Hepatocyte (in vitro differentiated cells): ENCODE results near the gene FRAS1. TPM values are rescaled to one million over a fixed set of nuclear protein-coding genes. Genes with fewer than 3 reads are reported as not detected.
"Not testable (repeated sequence)": the region's sequence is repeated elsewhere in the genome, so short reads cannot be mapped to it uniquely, and the experiment has no call there.

Experiments
- DNase-seq: peaks from one replicate; pipeline ENCODE4 v3.0.0-alpha.2; 2016; ENCODE audit warnings: low spot score
- H2AFZ ChIP-seq: fragments of 200-600 bp; sonication (generic); 2 replicates; pipeline ENCODE4 v1.6.0; 2016; ENCODE audit warnings: antibody characterized with exemption, mild to moderate bottlenecking
- H3K27ac ChIP-seq: fragments of 200-600 bp; sonication (generic); 2 replicates; pipeline ENCODE4 v1.5.1; 2016; ENCODE audit warnings: mild to moderate bottlenecking
- H3K27me3 ChIP-seq: fragments of 200-600 bp; sonication (generic); 2 replicates; pipeline ENCODE4 v1.6.1; 2016
- H3K36me3 ChIP-seq: fragments of 200-600 bp; sonication (generic); replicated peaks from 2 replicates; pipeline ENCODE4 v1.5.1; 2016; ENCODE audit warnings: low read depth; ENCODE audit not compliant: insufficient read depth
- H3K4me1 ChIP-seq: fragments of 200-600 bp; sonication (generic); 2 replicates; pipeline ENCODE4 v1.5.1; 2016; ENCODE audit warnings: mild to moderate bottlenecking, moderate library complexity; ENCODE audit not compliant: insufficient read depth
- H3K4me2 ChIP-seq: fragments of 200-600 bp; sonication (generic); 2 replicates; pipeline ENCODE4 v1.6.0; 2016
- H3K4me3 ChIP-seq: fragments of 200-600 bp; sonication (generic); 2 replicates; pipeline ENCODE4 v1.5.1; 2016; ENCODE audit warnings: mild to moderate bottlenecking
- H3K79me2 ChIP-seq: fragments of 200-600 bp; sonication (generic); 2 replicates; pipeline ENCODE4 v1.6.0; 2017; ENCODE audit warnings: mild to moderate bottlenecking
- H3K9me2 ChIP-seq: fragments of 200-600 bp; sonication (generic); replicated peaks from 2 replicates; pipeline ENCODE4 v1.6.0; 2017; ENCODE audit warnings: mild to moderate bottlenecking; ENCODE audit not compliant: insufficient read depth
- H3K9me3 ChIP-seq: fragments of 200-600 bp; sonication (generic); 2 replicates; pipeline ENCODE4 v1.5.1; 2016; ENCODE audit warnings: low read depth, mild to moderate bottlenecking
- H4K20me1 ChIP-seq: fragments of 200-600 bp; sonication (generic); 2 replicates; pipeline ENCODE4 v1.6.0; 2016; ENCODE audit warnings: mild to moderate bottlenecking; ENCODE audit not compliant: insufficient read depth, poor library complexity, severe bottlenecking
- EZH2 ChIP-seq: fragments of 200-600 bp; sonication (generic); IDR thresholded peaks from 2 replicates; pipeline ENCODE4 v1.6.1; 2016; ENCODE audit warnings: antibody characterized with exemption, mild to moderate bottlenecking, borderline replicate concordance
- EZH2phosphoT487 ChIP-seq: fragments of 200-600 bp; sonication (generic); IDR thresholded peaks from one replicate; pipeline ENCODE4 v1.6.1; 2018; ENCODE audit warnings: antibody characterized with exemption, mild to moderate bottlenecking, low read depth, moderate library complexity; ENCODE audit not compliant: unreplicated experiment, severe bottlenecking
- WGBS: methylation state at CpG from one replicate; pipeline ENCODE4 v1.1.6; 2016; ENCODE audit warnings: low lambda C conversion rate; ENCODE audit errors: missing lambda C conversion rate; 5-methylcytosine and 5-hydroxymethylcytosine counted together
- polyA plus RNA-seq: library from polyadenylated mRNA; unstranded; fragments of >200 nt; fragmentation: Nextera tagmentation; extraction: Ambion mirVana; gene quantifications from 2 replicates; pipeline ENCODE4 v1.2.1, GENCODE V29; 2016
- total RNA-seq: library from RNA; depleted of rRNA; stranded (reverse); fragments of >200 nt; gene quantifications from 2 replicates; pipeline ENCODE4 v1.2.3, GENCODE V29; 2014
- TF ChIP-seq, protein P1 (sequence below): fragments of 200-600 bp; sonication (generic); IDR thresholded peaks from 2 replicates; pipeline ENCODE4 v1.5.1; 2016; ENCODE audit warnings: antibody characterized with exemption, mild to moderate bottlenecking; ENCODE audit not compliant: poor library complexity

FRAS1 gene
- total and polyA plus RNA-seq, 2 experiments from 2014 or later = 9.3 to 38.5 TPM

- no peak overlapping the region for H2AFZ ChIP-seq
- WGBS = 39% methylated on average over 3 of the region's 3 CpGs
- H3K36me3 ChIP-seq = no peaks in the 10 kb centered on the region
- H3K9me2 ChIP-seq = no peaks in the 10 kb centered on the region
- H3K4me2 ChIP-seq = no peak overlapping the region
- peaks cover 9% of the 10 kb centered on the region for H3K4me1 ChIP-seq
- DNase-seq = peak; percentile 33
- H3K27me3 ChIP-seq = no peaks in the 10 kb centered on the region
- H3K79me2 ChIP-seq = peaks cover 2% of the 10 kb centered on the region
- H3K4me3 ChIP-seq = no peak overlapping the region
- no peak overlapping the region for H3K27ac ChIP-seq
- no peaks in the 10 kb centered on the region for H4K20me1 ChIP-seq
- TF ChIP-seq EZH2phosphoT487 (no peak), EZH2 (no peak)
- TF ChIP-seq, protein P1, sequence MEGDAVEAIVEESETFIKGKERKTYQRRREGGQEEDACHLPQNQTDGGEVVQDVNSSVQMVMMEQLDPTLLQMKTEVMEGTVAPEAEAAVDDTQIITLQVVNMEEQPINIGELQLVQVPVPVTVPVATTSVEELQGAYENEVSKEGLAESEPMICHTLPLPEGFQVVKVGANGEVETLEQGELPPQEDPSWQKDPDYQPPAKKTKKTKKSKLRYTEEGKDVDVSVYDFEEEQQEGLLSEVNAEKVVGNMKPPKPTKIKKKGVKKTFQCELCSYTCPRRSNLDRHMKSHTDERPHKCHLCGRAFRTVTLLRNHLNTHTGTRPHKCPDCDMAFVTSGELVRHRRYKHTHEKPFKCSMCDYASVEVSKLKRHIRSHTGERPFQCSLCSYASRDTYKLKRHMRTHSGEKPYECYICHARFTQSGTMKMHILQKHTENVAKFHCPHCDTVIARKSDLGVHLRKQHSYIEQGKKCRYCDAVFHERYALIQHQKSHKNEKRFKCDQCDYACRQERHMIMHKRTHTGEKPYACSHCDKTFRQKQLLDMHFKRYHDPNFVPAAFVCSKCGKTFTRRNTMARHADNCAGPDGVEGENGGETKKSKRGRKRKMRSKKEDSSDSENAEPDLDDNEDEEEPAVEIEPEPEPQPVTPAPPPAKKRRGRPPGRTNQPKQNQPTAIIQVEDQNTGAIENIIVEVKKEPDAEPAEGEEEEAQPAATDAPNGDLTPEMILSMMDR = no peak
- H3K9me3 ChIP-seq = no peaks in the 10 kb centered on the region
These were observed 187.8 kb downstream of the FRAS1 start for GRCh38 chr4:78244705-78245485.

GRCh38 chr4:78247536-78248285 lies 190.6 kb downstream of the FRAS1 start:
- Histone ChIP-seq H3K4me3 (no peak overlapping the region), H2AFZ (no peak overlapping the region), H3K4me1 (peaks cover 9% of the 10 kb centered on the region), H3K4me2 (no peak overlapping the region), H3K9me2 (no peaks in the 10 kb centered on the region), H3K27ac (no peak overlapping the region), H4K20me1 (no peaks in the 10 kb centered on the region), H3K27me3 (no peaks in the 10 kb centered on the region), H3K36me3 (no peaks in the 10 kb centered on the region), H3K9me3 (no peaks in the 10 kb centered on the region), H3K79me2 (peaks cover 2% of the 10 kb centered on the region)
- TF ChIP-seq EZH2phosphoT487 = no peak
- TF ChIP-seq, protein P1 = no peak
- no peak for TF ChIP-seq EZH2
- WGBS = 91% methylated on average over 8 of the region's 8 CpGs
- DNase-seq = no peak

- no peak for DNase-seq
- H3K9me3 ChIP-seq = no peaks in the 10 kb centered on the region
- no peaks in the 10 kb centered on the region for H3K4me1 ChIP-seq
- 75% methylated on average over 2 of the region's 2 CpGs for WGBS
- H3K36me3 ChIP-seq = no peaks in the 10 kb centered on the region
- H3K27ac ChIP-seq = no peak overlapping the region
- no peaks in the 10 kb centered on the region for H3K27me3 ChIP-seq
- H4K20me1 ChIP-seq = no peaks in the 10 kb centered on the region
- no peaks in the 10 kb centered on the region for H3K9me2 ChIP-seq
- H3K4me2 ChIP-seq = no peak overlapping the region
- no peak overlapping the region for H2AFZ ChIP-seq
- TF ChIP-seq, protein P1 = no peak
- TF ChIP-seq EZH2phosphoT487 (no peak), EZH2 (no peak)
- no peak overlapping the region for H3K4me3 ChIP-seq
- H3K79me2 ChIP-seq = no peaks in the 10 kb centered on the region
These were observed 193.4 kb downstream of the FRAS1 start for GRCh38 chr4:78250500-78250899.

DNA sequence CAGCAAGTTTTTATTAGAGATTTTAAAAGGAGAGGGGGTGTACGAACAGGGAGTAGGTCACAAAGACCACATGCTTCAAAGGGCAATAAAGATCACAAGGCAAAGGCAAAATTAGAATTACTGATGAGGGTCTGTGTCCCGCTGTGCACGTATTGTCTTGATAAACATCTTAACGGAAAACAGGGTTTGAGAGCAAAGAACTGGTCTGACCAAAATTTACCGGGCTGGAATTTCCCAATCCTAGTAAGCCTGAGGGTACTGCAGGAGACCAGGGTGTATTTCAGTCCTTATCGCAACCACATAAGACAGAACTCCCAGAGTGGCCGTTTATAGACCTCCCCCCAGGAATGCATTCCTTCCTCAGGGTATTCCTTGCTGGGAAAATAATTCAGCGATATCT lies 195.7 kb downstream of the FRAS1 start:
- not testable (repeated sequence) for H3K36me3 ChIP-seq, H3K4me1 ChIP-seq, DNase-seq, H3K9me3 ChIP-seq, H3K27me3 ChIP-seq, H3K9me2 ChIP-seq, H3K4me2 ChIP-seq, H3K4me3 ChIP-seq, H4K20me1 ChIP-seq, H3K27ac ChIP-seq, H2AFZ ChIP-seq, H3K79me2 ChIP-seq
- WGBS = 78% methylated on average over 8 of the region's 8 CpGs
